ENCODE measurements around the gene MOXD1. TPM values are rescaled to one million over a fixed set of nuclear protein-coding genes. Genes with fewer than 3 reads are reported as not detected.

Gene MOXD1
- 15.1 and 25.4 TPM in 2 replicates for total RNA-seq

GRCh38 chr6:132400883-132401617 is at the start of gene MOXD1:
MOXD1 (minus strand) TSS chr6:132401475; CDS start chr6:132401426, 49 bp downstream.
- DNase-seq (ENCODE audit: low read depth): peak; percentile 22
- peak within 1 kb of the TSS; percentile 69 for H3K4me3 ChIP-seq (ENCODE audit: low read depth, low read length)
- TF ChIP-seq, protein P1, sequence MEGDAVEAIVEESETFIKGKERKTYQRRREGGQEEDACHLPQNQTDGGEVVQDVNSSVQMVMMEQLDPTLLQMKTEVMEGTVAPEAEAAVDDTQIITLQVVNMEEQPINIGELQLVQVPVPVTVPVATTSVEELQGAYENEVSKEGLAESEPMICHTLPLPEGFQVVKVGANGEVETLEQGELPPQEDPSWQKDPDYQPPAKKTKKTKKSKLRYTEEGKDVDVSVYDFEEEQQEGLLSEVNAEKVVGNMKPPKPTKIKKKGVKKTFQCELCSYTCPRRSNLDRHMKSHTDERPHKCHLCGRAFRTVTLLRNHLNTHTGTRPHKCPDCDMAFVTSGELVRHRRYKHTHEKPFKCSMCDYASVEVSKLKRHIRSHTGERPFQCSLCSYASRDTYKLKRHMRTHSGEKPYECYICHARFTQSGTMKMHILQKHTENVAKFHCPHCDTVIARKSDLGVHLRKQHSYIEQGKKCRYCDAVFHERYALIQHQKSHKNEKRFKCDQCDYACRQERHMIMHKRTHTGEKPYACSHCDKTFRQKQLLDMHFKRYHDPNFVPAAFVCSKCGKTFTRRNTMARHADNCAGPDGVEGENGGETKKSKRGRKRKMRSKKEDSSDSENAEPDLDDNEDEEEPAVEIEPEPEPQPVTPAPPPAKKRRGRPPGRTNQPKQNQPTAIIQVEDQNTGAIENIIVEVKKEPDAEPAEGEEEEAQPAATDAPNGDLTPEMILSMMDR (IDR thresholded peaks at IDR 0.05; ENCODE audit: insufficient read depth, low read depth, low read length): no peak

DNA sequence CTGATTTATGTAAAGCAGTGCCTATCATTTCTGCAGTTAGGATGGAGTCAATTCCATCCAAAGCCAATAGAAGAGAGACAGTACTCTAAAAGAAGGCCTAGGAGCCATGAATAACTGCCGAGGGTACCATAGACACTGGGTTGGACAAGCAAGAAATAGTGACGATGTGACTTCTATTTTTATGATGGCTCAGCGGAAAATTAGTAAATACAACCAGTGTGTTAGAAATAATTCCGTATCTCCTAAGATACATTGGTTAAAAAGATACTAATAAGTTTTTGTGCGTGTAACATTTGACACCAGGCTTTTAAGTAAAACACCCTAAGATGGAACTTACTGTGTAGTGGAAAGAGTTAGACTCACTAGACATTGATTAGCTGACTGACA is 45.6 kb upstream of the MOXD1 start:
- TF ChIP-seq, protein P1 (IDR thresholded peaks at IDR 0.05; ENCODE audit: insufficient read depth, low read depth, low read length): no peak

DNA sequence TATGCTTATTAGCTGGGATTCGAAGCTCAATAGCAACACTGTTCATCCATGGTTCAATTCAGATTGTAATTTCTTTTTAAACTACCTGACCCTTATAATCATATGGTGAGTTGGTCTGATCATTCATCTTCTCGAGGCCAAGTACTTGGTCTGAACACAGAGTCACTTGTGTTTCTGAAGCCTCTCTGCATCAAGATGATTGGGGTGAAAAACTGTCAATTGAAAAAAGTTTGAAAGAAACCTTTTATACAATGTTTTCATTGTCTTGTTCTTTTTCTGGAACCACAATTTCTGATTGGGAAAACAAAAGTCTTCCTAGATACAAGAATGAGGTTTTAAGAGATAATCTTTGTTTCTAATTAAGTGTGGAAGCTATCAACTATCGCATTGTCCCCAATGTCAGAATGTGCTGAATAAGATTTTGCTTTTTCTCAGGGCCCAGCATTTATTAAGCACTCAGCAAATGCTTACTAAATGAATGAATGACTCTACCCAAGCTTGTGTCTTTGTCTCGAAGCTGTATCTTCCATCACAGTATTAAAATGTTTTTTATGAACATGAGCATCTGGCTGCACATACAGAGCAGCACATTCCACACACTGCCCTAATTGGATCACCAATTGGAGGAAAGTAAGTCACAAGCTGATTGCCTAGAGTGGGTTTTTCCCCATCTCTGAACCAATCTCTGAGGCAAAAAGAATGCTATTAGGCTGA is 45.0 kb upstream of the MOXD1 start:
- no peak for DNase-seq (ENCODE audit: low read depth)
- TF ChIP-seq, protein P1 (IDR thresholded peaks at IDR 0.05; ENCODE audit: insufficient read depth, low read depth, low read length): no peak
- no peak overlapping the region for H3K4me3 ChIP-seq (ENCODE audit: low read depth, low read length)

More for the DNA sequence above, 45.6 kb upstream of the MOXD1 start:
- no peak for DNase-seq (ENCODE audit: low read depth)
- H3K4me3 ChIP-seq (ENCODE audit: low read depth, low read length): no peak overlapping the region

GRCh38 chr6:132445201-132445951 is 44.1 kb upstream of the MOXD1 start:
- TF ChIP-seq, protein P1 (IDR thresholded peaks at IDR 0.05; ENCODE audit: insufficient read depth, low read depth, low read length): no peak
- no peak overlapping the region for H3K4me3 ChIP-seq (ENCODE audit: low read depth, low read length)

GRCh38 chr6:132443206-132443605 is 41.9 kb upstream of the MOXD1 start:
- TF ChIP-seq, protein P1 (IDR thresholded peaks at IDR 0.05; ENCODE audit: insufficient read depth, low read depth, low read length): no peak
- peak; percentile 44 for DNase-seq (ENCODE audit: low read depth)
- H3K4me3 ChIP-seq (ENCODE audit: low read depth, low read length): no peak overlapping the region

More at GRCh38 chr6:132445201-132445951, 44.1 kb upstream of the MOXD1 start:
- DNase-seq (ENCODE audit: low read depth): peak; percentile 32

DNA sequence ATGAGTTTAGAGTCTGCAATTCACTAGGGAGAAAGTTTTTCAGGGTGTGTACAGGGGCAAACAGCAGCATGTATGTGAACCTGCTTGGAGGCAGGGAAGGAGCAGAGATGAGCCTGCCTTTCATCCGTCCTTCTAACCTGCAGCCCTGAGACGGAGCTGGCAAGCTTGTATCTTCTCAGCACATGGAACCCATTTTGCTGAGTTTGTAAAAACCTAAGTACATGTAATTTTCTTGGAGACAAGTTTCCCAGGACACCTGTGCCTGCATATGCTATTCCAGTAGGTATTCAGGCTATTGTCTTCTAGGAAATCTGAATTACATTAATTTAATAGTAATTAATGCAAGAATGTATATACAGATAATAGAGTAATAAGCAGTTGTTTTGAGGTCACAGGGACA is 28.8 kb upstream of the MOXD1 start:
- H3K4me3 ChIP-seq (ENCODE audit: low read depth, low read length): no peak overlapping the region
- TF ChIP-seq, protein P1 (IDR thresholded peaks at IDR 0.05; ENCODE audit: insufficient read depth, low read depth, low read length): no peak
- DNase-seq (ENCODE audit: low read depth): no peak

Data from fibroblast of villous mesenchyme (primary cell).